Activated CD8-positive, alpha-beta memory T cell treated with anti-CD3 and anti-CD28 coated beads, Interleukin-2, amount 50 U/mL, for 24 hours (primary cell): Measurements from ENCODE around the gene MCL1.
"Not testable (repeated sequence)": the region's sequence is repeated elsewhere in the genome, so short reads cannot be mapped to it uniquely, and the experiment has no call there.

Experiments used
- DNase-seq: peaks from one replicate; pipeline ENCODE4 v3.0.0-alpha.2; 2020; ENCODE audit errors: extremely low read depth

The MCL1 gene

GRCh38 chr1:150579110-150579944 lies at the start of gene MCL1:
Gene MCL1 (minus strand): TSS chr1:150579610. CDS start chr1:150579530, 80 bp downstream.
- peak; percentile 80 for DNase-seq

- no peak for DNase-seq
Observed at GRCh38 chr1:150628766-150629114, 49.3 kb upstream of the MCL1 start.

DNA sequence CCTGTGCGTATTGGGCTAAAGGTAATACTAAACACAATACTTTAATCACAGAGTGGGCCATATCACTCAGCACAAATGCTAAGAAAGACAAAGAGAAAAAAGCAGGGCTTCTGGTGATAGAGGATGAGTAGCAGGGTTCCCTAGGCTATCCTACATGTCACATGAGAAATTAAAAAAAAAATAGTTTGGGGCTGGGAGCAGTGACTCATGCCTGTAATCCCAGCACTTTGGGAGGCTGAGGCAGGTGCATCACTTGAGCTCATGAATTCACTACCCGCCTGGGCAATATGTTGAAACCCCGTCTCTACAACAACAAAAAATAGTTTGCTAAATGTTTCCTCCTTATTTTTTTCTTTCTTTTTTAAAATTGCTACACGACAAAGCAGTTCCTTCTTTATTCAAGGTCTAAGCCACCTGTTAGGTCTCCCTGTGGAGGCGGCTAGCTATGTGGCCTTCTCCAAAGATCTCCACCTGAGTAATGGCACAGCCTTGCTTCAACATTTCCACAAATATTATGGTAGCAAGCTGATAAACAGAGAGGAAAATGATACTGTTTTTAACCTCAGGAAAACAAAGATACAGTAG lies 48.5 kb upstream of the MCL1 start:
- DNase-seq = no peak

DNA sequence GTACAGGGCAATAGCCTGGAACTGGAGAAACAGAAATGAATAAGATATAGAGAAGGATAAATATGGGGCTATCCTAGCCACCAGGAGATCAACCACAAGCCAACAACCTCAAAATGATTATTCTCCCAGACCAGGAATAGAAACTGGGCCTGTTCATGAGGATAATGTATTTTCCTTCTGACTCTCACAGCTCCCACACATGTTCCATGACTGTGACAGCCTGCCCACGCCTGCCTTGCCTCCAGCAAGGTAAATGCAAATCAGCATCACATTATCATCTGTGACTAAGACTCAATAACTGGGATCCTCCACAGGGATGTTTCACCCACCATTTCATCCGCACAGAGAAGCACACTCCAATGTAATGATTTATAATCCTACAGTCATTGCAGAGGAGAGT lies 46.7 kb upstream of the MCL1 start:
- DNase-seq = no peak

DNA sequence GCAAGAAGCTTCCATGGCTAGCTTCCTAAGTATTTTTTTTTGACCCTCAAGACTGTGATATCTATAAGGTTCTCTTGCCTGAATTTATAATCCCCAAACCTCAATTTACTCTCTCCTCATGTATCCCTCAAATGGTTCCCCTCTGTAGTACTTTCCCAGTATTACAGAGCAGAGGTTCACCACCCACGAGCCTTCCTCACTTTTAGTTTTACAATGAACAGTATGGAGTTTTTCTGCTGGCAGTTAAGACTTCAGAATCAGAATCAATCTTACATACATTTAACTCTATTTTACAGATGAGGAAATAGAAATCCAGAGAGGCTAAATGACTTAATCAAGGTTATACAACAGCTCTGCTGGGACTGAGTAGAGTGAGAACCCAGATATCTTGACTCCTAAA lies 45.1 kb upstream of the MCL1 start:
- DNase-seq = not testable (repeated sequence)

GRCh38 chr1:150624134-150624533 lies 44.7 kb upstream of the MCL1 start:
- not testable (repeated sequence) for DNase-seq

- no peak for DNase-seq
Observed at GRCh38 chr1:150622303-150622975, 43.0 kb upstream of the MCL1 start.

- DNase-seq = no peak
Observed at GRCh38 chr1:150621497-150622302, 42.3 kb upstream of the MCL1 start.

GRCh38 chr1:150620919-150621318 lies 41.5 kb upstream of the MCL1 start:
- DNase-seq = no peak

DNA sequence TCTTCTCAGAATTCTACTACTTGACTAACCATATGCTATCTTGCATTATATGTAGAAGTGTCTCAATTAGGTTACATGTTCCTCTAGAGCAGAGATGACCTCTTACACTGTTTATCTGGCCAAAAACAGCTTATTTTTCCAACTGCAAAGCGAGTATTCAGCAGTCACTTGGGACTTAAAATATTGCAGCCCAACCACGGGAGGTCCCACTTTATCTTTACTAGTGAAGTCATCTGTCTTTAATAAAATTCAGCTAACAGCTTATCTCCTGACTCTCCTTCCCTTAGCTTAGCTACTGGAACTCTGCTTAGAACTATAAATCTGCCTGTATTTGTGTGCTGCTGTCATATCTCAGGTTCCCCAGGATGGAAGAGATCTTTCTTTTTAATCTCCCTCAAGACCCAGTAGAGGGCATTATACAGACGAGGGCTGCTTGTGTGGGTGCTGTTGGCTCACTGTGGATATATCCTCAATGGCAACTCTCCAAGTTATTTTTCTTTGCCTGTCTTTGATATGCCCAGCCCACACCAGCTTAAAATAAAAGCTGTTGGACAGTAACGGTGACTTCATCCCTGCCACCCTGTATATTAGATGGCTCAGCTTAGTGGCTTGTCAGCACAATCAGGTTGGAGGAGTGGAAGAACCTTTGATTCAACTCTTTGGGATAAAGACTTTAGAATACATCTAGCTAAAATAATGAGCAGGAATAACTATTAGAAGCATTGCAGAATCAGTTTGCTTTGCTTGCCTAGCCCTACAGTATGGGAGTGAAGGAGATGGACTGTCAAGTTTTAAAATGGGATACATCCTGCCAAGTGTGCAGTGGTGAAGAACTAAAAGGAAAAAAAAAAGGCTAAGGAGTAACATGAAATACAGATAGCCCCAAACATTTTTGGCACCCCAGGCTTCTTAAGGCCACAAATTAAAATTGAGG lies 40.4 kb upstream of the MCL1 start:
- DNase-seq = no peak

GRCh38 chr1:150615346-150616201 lies 36.2 kb upstream of the MCL1 start:
- no peak for DNase-seq

DNA sequence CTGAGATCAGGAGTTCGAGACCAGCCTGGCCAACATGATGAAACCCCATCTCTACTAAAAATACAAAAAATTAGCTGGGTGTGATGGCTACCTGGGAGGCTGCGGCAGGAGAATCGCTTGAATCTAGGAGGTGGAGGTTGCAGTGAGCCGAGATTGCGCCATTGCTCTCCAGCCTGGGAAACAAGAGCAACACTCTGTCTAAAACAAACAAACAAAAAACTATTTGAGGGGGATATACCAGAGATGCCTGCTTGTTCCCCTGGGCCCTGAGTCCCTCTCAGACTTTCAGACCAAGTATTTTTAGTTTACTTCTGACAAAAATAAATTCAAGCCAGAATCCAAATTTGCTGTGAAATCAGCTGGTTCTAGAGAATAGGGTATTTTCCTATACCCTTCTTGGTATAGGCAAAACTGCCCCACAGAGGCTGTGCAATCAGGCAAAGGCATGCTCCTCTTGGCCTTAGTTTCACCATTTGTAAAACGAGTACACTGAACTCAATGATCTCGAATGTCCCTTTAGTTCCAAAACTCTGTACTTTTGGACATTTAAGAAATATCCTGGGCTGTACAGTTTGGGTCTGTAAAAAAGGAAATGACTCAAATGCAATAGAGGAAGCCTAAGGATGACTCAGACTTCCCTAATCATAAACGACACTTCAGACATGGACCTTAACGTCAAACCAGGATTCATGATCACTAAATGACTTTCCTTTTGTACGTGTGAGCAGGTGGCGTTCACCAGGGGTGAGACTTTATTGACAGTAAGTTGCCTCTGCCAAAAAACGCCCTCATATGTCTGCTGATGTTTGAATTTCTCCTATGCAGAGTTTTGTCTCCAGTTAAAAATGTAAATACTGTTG lies 33.9 kb upstream of the MCL1 start:
- peak; percentile 37 for DNase-seq

GRCh38 chr1:150612014-150612345 lies 32.6 kb upstream of the MCL1 start:
- DNase-seq = no peak

DNA sequence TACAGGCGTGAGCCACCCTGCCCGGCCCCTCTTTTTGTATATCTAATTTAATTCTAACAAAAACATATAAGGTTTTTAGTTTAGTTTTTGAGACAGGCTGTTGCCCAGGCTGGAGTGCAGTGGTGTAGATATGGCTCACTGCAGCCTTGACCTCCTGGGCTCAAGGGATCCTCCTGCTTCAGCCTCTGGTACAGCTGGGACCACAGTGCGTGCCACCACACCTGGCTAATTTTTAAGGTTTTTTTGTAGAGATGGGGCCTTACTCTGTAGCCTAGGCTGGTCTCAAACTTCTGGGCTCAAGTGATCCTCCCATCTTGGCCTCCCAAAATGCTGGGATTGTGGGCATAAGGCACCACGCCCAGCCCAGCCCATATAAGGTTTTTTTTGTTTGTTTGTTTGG lies 31.2 kb upstream of the MCL1 start:
- no peak for DNase-seq

DNA sequence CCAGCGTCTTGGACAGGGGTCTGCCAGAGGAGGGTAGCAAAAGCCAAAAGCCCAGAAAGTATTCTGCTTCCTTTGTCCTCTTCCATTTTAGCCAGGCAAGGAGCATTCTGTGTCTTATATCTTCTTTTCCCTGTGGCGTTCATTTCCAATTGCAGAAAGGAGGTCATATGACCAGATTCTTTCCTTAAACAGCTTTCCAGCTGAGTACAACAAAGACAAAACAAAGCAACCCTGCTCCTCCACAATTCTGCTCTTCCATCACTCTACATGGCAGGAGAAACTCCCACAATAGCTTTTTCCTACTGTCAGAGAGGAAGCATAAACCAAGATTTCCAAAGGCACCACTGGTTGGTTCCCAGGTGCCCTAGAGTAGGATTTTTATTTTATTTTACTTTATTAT lies 30.3 kb upstream of the MCL1 start:
- no peak for DNase-seq

DNA sequence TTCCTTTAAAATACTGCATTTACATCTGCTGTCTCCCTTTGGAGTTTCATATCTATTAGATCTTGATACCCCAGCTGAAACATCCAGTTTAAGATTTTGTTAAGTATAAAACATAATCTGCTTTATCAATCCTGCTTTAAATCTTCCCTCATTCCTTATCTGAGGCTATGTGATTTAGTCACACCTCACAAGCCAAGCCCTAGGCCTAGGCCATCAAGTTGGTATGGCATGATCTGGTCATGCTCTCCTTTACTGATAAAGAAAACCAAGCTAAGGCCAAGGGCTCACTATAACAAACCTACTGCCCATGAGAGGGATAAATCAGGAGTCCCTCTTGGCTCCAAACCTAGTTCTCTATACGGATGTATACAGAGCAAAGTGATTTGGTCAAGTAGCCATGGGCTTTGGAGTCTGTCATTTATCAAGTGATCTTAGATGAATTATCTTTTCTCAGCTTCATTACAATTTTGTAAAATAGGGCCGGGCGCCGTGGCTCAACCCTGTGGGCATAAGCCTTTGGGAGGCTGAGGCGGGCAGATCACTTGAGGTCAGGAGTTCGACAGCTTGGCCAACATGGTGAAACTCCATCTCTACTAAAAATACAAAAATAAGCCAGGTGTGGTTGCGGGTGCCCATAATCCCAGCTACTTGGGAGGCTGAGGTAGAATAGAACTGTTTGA lies 27.2 kb upstream of the MCL1 start:
- no peak for DNase-seq

GRCh38 chr1:150605451-150605731 lies 26.0 kb upstream of the MCL1 start:
- DNase-seq = not testable (repeated sequence)

DNA sequence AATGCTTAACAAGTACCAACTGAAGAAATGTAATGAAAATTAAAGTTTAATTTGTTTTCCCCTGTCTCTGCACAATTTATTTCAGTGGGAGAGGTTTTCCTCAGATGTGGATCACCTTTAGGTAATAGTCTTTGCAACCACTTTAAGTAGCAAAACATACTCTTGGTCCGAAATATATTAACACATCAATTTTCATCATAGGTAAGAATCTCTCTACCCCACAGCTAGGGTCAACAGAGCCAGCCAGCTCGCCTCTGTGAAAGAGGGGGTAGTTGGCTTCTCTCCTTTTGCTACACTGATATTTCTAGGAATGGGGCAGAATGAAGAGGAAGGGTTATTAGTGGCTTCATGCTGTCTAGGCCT lies 24.8 kb upstream of the MCL1 start:
- DNase-seq = no peak

DNA sequence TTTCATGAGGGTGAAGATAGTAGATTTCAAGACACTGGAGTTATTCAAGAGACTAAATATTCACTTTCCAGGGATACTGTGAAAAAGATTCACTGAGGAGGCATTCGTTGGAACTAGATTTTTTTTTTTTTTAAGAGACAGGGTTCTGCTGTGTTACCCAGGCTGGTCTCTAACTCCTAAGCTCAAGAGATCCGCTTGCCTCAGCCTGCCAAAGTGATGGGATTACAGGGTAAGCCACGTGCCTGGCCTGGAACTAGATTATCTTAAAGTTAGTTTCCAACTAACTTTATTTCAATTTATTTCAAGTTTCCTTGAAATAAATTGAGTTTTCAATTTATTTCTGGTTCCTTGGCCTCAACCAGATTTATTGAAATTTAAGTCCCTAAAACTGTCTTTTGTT lies 24.3 kb upstream of the MCL1 start:
- DNase-seq = no peak
